Measurements from ENCODE around the gene PAPLN.

PAPLN gene

GRCh38 chr14:73245480-73246325 is 8.4 kb downstream of the PAPLN start:
- peak in 1 of 2 experiments; percentile 48 for DNase-seq

- no peak for DNase-seq
Measured at GRCh38 chr14:73246387-73247150, 9.3 kb downstream of the PAPLN start.

GRCh38 chr14:73248108-73248868 is 11.0 kb downstream of the PAPLN start:
- DNase-seq = no peak

- DNase-seq = no peak
Measured at GRCh38 chr14:73249108-73249507, 11.8 kb downstream of the PAPLN start.

- DNase-seq = no peak
Measured at GRCh38 chr14:73249564-73250316, 12.4 kb downstream of the PAPLN start.

GRCh38 chr14:73250317-73250713 is 13.0 kb downstream of the PAPLN start:
- peak in 1 of 2 experiments; percentile 38 for DNase-seq

GRCh38 chr14:73250781-73251500 is 13.6 kb downstream of the PAPLN start:
- DNase-seq = no peak

GRCh38 chr14:73251516-73252215 is 14.4 kb downstream of the PAPLN start:
- DNase-seq = no peak

- DNase-seq = no peak
Measured at GRCh38 chr14:73252491-73253322, 15.4 kb downstream of the PAPLN start.

- no peak for DNase-seq
Measured at GRCh38 chr14:73253323-73253610, 16.0 kb downstream of the PAPLN start.

GRCh38 chr14:73253721-73254120 is 16.4 kb downstream of the PAPLN start:
- DNase-seq = no peak

- no peak for DNase-seq
Measured at GRCh38 chr14:73254247-73255004, 17.1 kb downstream of the PAPLN start.

GRCh38 chr14:73255005-73255400 is 17.7 kb downstream of the PAPLN start:
- no peak for DNase-seq

- DNase-seq = no peak
Measured at GRCh38 chr14:73255693-73256225, 18.5 kb downstream of the PAPLN start.

GRCh38 chr14:73258076-73258475 is 20.8 kb downstream of the PAPLN start:
- DNase-seq = no peak

- DNase-seq = no peak
Measured at GRCh38 chr14:73258845-73259611, 21.7 kb downstream of the PAPLN start.

GRCh38 chr14:73259837-73260236 is 22.5 kb downstream of the PAPLN start:
- DNase-seq = no peak

GRCh38 chr14:73260574-73260973 is 23.3 kb downstream of the PAPLN start:
- no peak for DNase-seq

GRCh38 chr14:73261075-73261474 is 23.8 kb downstream of the PAPLN start:
- DNase-seq = no peak
